Progenitor cell of endocrine pancreas (in vitro differentiated cells): ENCODE measurements around the gene ABI3BP. TPM values are rescaled to one million over a fixed set of nuclear protein-coding genes. Genes with fewer than 3 reads are reported as not detected.

ENCODE experiments used
- DNase-seq: peaks from one replicate; pipeline ENCODE4 v3.0.0; 2021; ENCODE audit warnings: low spot score; ENCODE audit not compliant: unreplicated experiment
- H3K27ac Mint-ChIP-seq: 2 replicates; pipeline ENCODE4 v1.8.0; 2021; ENCODE audit warnings: mild to moderate bottlenecking, moderate library complexity, mixed read lengths
- H3K27me3 Mint-ChIP-seq: 2 replicates; pipeline ENCODE4 v1.8.0; 2021; ENCODE audit warnings: mixed read lengths
- H3K36me3 Mint-ChIP-seq: 2 replicates; pipeline ENCODE4 v1.8.0; 2022; ENCODE audit warnings: mixed read lengths; ENCODE audit not compliant: insufficient read depth
- H3K4me1 Mint-ChIP-seq: 2 replicates; pipeline ENCODE4 v1.8.0; 2021; ENCODE audit warnings: low read depth, mixed read lengths
- H3K4me3 Mint-ChIP-seq: 2 replicates; pipeline ENCODE4 v1.8.0; 2021; ENCODE audit warnings: low read depth, mild to moderate bottlenecking, moderate library complexity, mixed read lengths
- H3K9me3 Mint-ChIP-seq: 2 replicates; pipeline ENCODE4 v1.8.0; 2021; ENCODE audit warnings: low read depth, mixed read lengths
- total RNA-seq: library from RNA; stranded (reverse); gene quantifications from 2 replicates; pipeline ENCODE4 v1.2.1, GENCODE V29; 2021
- TF ChIP-seq, protein P1 (sequence below): fragments of 200-600 bp; sonication (generic); IDR thresholded peaks from one replicate; pipeline ENCODE4 v1.5.0; 2021; ENCODE audit warnings: antibody characterized with exemption, mild to moderate bottlenecking; ENCODE audit not compliant: unreplicated experiment

ABI3BP gene
- total RNA-seq, 1 donor from 2014 or later: not detected

DNA sequence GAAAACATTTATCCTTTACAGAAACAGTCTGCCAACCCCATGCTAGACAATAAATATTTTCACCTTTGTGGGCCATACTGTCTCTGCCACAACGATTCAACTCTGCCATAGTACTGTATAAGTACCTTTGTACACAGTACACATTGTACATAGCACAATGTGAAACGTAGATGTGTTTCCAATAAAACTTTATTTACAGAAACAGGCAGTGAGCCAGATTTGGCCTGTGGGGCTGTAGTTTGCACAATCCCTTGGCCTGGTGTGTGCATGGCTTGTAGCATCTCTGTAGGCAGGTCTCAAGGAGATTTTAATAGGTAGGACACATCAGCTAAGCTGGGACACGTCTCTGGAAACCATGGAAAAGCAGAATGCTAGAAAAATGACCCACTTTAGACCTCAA, 209.6 kb downstream of the ABI3BP start:
- H3K4me1 Mint-ChIP-seq: no peaks in the 10 kb centered on the region
- no peaks in the 10 kb centered on the region for H3K27me3 Mint-ChIP-seq
- peaks cover 11% of the 10 kb centered on the region for H3K9me3 Mint-ChIP-seq
- no peak for DNase-seq
- no peak overlapping the region for H3K27ac Mint-ChIP-seq
- TF ChIP-seq, protein P1, sequence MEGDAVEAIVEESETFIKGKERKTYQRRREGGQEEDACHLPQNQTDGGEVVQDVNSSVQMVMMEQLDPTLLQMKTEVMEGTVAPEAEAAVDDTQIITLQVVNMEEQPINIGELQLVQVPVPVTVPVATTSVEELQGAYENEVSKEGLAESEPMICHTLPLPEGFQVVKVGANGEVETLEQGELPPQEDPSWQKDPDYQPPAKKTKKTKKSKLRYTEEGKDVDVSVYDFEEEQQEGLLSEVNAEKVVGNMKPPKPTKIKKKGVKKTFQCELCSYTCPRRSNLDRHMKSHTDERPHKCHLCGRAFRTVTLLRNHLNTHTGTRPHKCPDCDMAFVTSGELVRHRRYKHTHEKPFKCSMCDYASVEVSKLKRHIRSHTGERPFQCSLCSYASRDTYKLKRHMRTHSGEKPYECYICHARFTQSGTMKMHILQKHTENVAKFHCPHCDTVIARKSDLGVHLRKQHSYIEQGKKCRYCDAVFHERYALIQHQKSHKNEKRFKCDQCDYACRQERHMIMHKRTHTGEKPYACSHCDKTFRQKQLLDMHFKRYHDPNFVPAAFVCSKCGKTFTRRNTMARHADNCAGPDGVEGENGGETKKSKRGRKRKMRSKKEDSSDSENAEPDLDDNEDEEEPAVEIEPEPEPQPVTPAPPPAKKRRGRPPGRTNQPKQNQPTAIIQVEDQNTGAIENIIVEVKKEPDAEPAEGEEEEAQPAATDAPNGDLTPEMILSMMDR: no peak
- H3K4me3 Mint-ChIP-seq: no peak overlapping the region
- H3K36me3 Mint-ChIP-seq: no peaks in the 10 kb centered on the region

DNA sequence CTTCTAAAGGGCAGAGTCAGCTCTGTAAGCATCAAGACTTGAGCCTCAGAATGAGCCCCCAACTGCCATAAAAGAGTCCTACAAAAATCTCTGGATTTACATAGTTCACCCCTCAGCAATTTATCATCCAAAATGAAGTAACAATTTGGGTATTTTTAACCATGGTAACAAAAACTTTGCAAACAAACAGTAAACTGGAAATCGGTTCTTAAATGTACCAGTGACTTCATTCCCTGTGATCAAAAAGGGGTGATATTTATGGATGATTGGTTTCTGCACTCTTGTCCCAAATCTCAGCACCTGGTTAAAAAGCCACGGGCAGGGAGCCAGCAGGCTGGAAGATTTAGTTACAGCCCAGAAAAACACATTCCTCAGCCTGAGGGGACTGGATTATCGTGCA, 210.3 kb downstream of the ABI3BP start:
- Mint-ChIP-seq H3K36me3 (no peaks in the 10 kb centered on the region), H3K27me3 (no peaks in the 10 kb centered on the region), H3K9me3 (peaks cover 11% of the 10 kb centered on the region), H3K4me1 (no peaks in the 10 kb centered on the region), H3K27ac (no peak overlapping the region), H3K4me3 (no peak overlapping the region)
- DNase-seq: no peak
- TF ChIP-seq, protein P1: no peak

DNA sequence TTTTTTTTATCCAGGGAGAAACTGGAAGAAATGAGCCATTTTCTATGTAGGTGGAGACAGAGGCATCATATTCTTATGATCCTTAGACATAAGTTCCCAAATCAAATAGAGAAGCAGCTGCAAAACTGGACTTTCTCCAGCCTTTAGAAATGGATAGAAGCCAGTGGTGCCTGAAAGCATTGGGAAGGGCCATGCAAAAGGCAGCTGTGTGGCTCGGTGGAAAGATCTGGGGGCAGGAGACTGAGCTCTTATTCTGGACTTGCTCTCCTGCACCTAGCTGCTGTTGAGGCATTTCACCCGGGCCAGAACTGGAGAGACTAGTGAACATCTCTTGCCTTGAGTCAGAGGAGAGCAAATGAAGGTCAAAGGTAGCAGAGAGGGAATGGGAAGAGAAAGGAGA, 210.9 kb downstream of the ABI3BP start:
- Mint-ChIP-seq H3K4me3 (no peak overlapping the region), H3K4me1 (no peaks in the 10 kb centered on the region), H3K27ac (peak overlapping the region; percentile 49), H3K27me3 (no peaks in the 10 kb centered on the region), H3K36me3 (no peaks in the 10 kb centered on the region), H3K9me3 (peaks cover 11% of the 10 kb centered on the region)
- DNase-seq: no peak
- TF ChIP-seq, protein P1: no peak

DNA sequence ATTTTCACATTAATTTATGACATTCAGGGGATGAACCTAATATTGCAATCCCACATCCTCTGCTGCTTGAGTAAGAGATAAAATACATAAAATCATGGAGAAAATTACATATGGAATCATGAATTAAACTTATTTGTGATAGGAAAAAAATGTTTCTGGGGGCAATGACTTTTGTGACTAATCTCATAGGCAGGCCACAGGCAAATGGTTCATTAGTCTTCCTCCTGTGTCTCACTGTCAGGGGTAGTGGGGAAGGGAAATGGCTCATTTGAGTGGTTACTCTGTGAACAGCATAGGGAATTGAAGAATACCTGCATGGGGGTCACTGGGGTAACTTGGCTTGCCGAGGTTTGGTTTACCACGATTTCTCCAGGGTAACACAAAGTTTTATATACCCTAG, 211.9 kb downstream of the ABI3BP start:
- no peaks in the 10 kb centered on the region for H3K36me3 Mint-ChIP-seq
- no peak for DNase-seq
- no peaks in the 10 kb centered on the region for H3K4me1 Mint-ChIP-seq
- H3K9me3 Mint-ChIP-seq: peaks cover 11% of the 10 kb centered on the region
- H3K27me3 Mint-ChIP-seq: no peaks in the 10 kb centered on the region
- no peak overlapping the region for H3K4me3 Mint-ChIP-seq
- H3K27ac Mint-ChIP-seq: no peak overlapping the region
- TF ChIP-seq, protein P1: no peak

DNA sequence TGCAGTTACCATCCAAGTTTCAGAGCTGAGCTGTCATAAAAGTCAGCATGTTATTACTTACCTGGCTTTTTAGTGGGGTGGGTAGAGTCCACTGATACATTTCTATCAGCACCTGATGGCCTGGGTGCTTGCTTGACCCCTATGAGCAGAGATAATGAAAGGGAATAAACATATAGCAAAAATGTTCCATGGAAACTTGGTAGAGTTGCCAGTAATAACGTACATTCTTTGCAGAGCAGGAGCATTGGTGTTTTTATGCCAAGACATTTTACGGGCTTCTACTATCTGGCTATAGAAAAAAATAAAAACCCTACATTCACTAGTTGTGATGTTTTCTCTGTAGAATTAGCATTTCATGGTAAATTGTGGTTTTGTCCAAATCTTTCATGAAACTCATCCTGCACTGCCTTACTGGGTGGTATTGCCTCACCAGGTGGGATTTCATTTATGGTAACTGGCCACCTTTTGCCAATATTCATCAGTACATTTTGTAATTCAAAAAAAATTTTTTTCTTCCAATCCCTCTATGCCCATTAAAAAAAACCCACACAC, 213.1 kb downstream of the ABI3BP start:
- H3K27ac Mint-ChIP-seq: no peak overlapping the region
- no peak for DNase-seq
- no peaks in the 10 kb centered on the region for H3K36me3 Mint-ChIP-seq
- no peaks in the 10 kb centered on the region for H3K4me1 Mint-ChIP-seq
- TF ChIP-seq, protein P1: no peak
- peaks cover 5% of the 10 kb centered on the region for H3K9me3 Mint-ChIP-seq
- no peaks in the 10 kb centered on the region for H3K27me3 Mint-ChIP-seq
- H3K4me3 Mint-ChIP-seq: no peak overlapping the region
